Activated CD8-positive, alpha-beta memory T cell treated with anti-CD3 and anti-CD28 coated beads for 1 hour (primary cell): ENCODE measurements around the gene SRPK2.
"Not testable (repeated sequence)": the region's sequence is repeated elsewhere in the genome, so short reads cannot be mapped to it uniquely, and the experiment has no call there.

Source experiments
- DNase-seq, 2 donors: peaks; one replicate each; pipeline ENCODE4 v3.0.0-alpha.2; 2020; ENCODE audit warnings: low read depth in 1 of 2; ENCODE audit errors: extremely low read depth in 1 of 2

Gene SRPK2

GRCh38 chr7:105268511-105269392 lies 120.0 kb downstream of the SRPK2 start:
- DNase-seq, result no peak

- DNase-seq, result no peak
Observed at GRCh38 chr7:105268056-105268455, 120.7 kb downstream of the SRPK2 start.

GRCh38 chr7:105267244-105267643 lies 121.5 kb downstream of the SRPK2 start:
- no peak for DNase-seq

- no peak for DNase-seq
Observed at GRCh38 chr7:105264707-105265106, 124.0 kb downstream of the SRPK2 start.

GRCh38 chr7:105261689-105262088 lies 127.0 kb downstream of the SRPK2 start:
- no peak for DNase-seq

- not testable (repeated sequence) for DNase-seq
Observed at GRCh38 chr7:105260201-105260871, 128.4 kb downstream of the SRPK2 start.

GRCh38 chr7:105258919-105259318 lies 129.8 kb downstream of the SRPK2 start:
- not testable (repeated sequence) for DNase-seq

GRCh38 chr7:105257338-105257737 lies 131.4 kb downstream of the SRPK2 start:
- DNase-seq, result no peak

GRCh38 chr7:105256761-105257231 lies 131.9 kb downstream of the SRPK2 start:
- no peak for DNase-seq

GRCh38 chr7:105250706-105251105 lies 138.0 kb downstream of the SRPK2 start:
- DNase-seq, result no peak

GRCh38 chr7:105250239-105250638 lies 138.5 kb downstream of the SRPK2 start:
- DNase-seq, result no peak

- no peak for DNase-seq
Observed at GRCh38 chr7:105249216-105249615, 139.5 kb downstream of the SRPK2 start.

GRCh38 chr7:105246679-105247078 lies 142.0 kb downstream of the SRPK2 start:
- DNase-seq, result no peak

- DNase-seq, result no peak
Observed at GRCh38 chr7:105246256-105246655, 142.5 kb downstream of the SRPK2 start.

- no peak for DNase-seq
Observed at GRCh38 chr7:105245398-105246114, 143.2 kb downstream of the SRPK2 start.

GRCh38 chr7:105244594-105244993 lies 144.1 kb downstream of the SRPK2 start:
- no peak for DNase-seq

- no peak for DNase-seq
Observed at GRCh38 chr7:105241198-105241597, 147.5 kb downstream of the SRPK2 start.

GRCh38 chr7:105238198-105238765 lies 150.4 kb downstream of the SRPK2 start:
- DNase-seq, result no peak

GRCh38 chr7:105234886-105235285 lies 153.8 kb downstream of the SRPK2 start:
- DNase-seq, result no peak

GRCh38 chr7:105232829-105233291 lies 155.9 kb downstream of the SRPK2 start:
- DNase-seq, result not testable (repeated sequence)

- DNase-seq, result no peak
Observed at GRCh38 chr7:105230486-105230885, 158.2 kb downstream of the SRPK2 start.
